ENCODE measurements around the gene ADH7.
"Not testable (repeated sequence)": the region's sequence is repeated elsewhere in the genome, so short reads cannot be mapped to it uniquely, and the experiment has no call there.

The ADH7 gene

DNA sequence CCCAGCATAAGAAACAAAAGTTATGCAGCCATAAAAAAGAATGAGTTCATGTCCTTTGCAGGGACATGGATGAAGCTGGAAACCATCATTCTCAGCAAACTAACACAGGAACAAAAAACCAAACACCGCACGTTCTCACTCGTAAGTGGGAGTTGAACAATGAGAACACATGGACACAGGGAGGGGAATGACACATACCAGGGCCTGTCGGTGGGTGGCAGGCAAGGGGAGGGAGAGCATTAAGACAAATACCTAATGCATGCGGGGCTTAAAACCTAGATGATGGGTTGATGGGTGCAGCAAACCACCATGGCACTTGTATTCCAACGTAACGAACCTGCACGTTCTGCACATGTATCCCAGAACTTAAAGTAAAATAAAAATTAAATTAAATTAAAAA lies 19.4 kb downstream of the ADH7 start:
- DNase-seq (ENCODE audit: low spot score) = not testable (repeated sequence)

DNA sequence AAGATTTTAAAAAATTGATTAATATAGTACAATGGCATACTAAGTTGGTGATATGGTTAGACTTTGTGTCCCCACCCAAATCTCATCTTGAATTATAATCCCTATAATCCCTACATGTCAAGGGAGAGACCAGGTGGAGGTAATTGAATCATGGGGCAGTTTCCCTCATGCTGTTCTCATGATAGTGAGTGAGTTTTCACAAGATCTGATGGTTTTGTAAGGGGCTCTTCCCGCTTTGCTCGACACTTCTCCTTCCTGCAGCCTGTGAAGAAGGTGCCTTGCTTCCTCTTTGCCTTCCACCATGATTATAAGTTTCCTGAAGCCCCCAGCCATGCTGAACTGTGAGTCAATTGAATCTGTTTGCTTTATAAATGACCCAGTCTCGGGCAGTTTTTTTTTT lies 20.2 kb downstream of the ADH7 start:
- DNase-seq (ENCODE audit: low spot score) = not testable (repeated sequence)

DNA sequence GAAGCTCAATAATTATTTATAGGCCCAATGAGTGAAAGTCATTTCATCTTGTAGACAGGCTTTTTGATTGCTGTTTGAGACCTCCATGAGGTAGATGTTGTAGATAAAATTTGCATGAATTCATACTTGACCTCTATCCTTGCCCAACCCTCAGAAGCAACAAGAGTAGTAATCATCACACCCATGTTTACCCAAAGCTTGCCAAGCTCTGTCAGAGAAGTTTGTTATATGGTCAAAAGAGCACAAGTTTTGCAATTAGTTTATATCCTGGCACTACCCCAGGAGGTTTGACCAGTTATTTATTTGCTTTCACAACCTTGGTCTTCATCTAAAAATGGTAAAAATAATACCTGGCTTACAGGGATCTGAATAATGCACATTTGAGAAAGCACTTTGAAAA lies 20.7 kb downstream of the ADH7 start:
- DNase-seq (ENCODE audit: low spot score) = no peak

DNA sequence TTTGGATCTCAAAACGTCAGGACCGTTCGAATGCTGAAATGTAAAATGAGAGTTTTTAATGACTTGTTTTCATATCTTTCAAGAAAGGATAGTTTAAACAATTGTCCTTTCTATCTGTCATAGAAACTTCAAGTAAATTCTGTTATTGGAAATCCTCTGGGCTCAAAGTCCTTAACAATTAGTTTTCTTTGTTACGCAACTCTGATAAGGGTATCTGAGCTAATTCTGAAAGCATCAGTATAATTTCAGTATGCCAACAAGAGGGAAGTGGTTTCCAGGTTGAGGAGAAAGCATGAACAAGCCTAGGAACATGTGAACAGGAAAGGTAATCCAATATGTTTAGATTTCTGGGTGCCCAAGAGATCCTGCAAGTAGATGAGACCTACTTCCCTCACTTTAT lies 22.0 kb downstream of the ADH7 start:
- no peak for DNase-seq (ENCODE audit: low spot score)

DNA sequence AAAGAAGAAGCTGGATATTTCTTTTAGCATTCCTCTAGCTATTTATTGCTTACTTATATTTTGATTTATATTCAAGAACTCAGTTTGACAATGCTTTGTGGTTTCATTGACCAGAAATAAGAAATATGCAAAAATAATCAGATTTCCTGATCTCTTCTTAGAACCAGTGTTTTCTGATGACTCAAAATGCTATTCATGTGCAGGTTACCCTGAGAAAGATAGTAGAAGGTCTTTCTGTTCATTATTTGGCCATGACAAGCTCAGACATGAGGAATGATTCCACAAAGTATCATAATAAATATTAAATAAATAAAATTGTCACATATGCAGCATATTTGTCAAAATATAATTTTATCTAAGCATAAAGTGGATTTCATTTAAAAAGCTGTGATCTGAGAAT lies 24.1 kb downstream of the ADH7 start:
- no peak for DNase-seq (ENCODE audit: low spot score)

DNA sequence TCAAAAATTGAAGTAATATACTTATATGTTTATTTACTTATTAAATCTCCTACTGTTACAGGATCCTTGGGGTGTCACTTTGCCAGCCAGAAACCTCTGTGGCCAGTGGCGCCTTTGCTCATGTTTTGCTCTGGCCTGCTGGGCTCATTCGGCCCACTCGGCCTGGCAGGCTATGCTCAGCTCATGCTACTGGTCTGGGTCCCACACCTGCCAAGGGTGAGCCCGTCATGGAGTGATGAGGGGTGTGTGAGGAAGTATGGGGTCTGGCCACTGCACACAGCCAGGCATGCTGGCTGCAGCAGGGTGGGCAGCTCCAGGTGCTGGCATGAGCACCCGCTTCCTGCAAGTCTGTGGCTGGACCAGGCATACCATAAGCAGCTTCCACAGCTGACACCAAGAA lies 25.1 kb downstream of the ADH7 start:
- no peak for DNase-seq (ENCODE audit: low spot score)

DNA sequence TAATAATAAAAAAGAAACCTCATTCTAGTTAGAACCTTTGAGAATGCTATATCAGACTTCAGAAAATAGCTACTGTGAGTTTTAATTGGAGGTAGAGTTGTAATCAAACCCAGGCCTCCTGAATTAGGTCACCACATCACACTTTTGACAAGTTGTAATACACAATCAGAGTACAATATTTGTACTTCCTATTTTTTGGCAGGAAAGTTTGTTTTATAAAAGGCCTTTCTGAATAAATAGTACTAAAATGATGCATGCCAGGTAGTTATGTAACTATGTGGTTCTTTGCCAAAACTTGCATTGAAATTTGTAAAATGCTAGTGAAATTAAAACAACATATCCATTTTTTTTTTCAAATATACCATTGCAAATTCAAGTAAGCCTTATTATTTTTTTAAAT lies 26.8 kb downstream of the ADH7 start:
- DNase-seq (ENCODE audit: low spot score) = no peak

DNA sequence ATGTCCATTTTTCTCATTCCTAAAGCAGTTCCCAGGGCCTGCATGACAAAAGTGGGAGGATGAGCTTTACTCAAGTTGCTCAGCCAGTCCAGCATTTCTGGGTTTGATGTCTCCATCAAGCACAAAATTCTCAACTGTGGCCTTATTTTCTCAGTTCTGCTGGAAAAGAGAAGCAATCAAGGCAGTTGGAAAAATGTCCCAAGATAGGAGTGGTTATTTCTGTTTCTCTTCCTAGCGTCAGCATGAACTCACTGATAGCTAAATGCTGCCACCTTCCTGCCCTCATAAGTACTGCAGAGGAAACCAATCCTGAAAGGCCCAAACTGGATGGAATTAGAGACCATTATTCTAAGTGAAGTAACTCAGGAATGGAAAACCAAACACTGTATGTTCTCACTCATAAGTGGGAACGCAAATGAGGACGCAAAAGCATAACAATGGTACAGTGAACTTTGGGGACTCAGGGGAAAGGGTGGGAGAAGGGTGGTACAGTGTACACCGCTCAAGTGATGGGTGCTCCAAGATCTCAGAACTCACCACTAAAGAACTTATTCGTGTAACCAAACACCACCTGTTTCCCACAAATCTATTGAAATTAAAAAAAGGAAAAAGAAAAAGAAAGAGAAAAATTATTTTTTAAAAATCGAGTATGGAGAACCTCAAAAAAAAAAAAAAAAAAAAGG lies 29.6 kb downstream of the ADH7 start:
- no peak for DNase-seq (ENCODE audit: low spot score)

DNA sequence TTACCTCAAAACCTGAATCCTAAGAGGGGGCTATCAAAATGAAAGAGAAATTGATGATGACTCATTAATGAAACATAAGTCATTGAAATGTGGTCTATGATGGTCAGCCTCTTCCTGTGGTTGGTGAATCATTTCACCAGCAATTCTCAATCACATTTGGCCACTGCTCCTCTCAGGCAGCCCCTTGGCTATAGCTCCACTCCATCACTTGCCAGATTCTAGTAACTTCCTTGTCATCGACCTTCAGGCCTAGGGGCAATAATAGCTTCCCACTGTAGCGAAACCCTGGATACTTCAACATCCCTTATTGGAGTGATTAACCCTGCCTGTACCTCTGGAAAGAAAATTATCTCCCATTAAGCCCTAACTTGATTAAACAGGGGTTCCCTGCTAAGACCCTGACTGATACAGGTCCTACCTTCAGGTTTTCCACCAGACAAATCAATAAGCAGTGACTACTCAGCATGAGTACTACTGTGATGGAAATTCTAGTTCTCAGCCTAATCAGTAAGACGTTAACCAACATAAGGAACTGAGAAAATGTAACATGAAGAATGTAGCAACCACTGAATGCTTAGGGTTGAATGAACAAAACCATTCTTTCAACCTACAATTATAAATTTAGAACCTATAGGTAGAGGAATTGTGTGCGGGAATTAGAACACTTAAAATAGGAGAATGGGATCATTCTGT lies 30.4 kb downstream of the ADH7 start:
- peak; percentile 43 for DNase-seq (ENCODE audit: low spot score)

DNA sequence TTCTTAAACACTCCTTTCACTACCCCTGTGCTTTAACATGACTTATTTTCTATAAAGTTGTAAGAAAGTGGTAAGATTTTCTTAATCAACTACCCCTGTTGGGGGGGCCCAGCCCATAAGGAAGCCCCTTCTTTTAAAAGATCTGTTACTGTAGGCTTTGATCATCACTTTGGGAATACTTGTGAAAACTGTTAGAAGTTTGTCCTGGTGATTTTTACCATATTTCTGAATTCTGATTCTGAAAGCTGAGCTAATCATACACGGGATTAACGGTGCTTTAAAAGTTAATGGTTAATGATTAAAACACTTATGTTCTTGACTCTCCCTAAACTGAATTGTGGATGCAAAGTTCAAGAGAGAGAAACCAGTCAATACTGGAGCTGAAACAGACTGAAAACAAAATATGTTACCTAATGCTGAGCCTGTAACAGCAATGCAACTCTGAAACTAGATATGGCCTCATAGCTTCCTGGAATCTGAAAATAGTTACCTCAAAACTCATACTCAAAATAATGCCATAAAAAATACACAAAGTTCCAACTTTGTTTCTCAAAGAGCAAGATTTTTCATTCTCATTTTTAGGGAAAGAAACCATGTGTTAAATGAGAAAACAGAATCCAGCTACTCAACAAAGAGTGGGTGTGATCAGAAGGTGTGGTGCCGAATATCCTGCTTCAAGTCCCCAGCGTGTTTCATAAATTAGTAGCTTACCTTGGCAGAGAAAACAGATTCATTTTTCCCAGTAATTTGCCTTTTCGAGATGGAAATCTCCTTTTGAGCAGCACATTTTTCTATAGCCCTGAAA lies 31.6 kb downstream of the ADH7 start:
- no peak for DNase-seq (ENCODE audit: low spot score)

DNA sequence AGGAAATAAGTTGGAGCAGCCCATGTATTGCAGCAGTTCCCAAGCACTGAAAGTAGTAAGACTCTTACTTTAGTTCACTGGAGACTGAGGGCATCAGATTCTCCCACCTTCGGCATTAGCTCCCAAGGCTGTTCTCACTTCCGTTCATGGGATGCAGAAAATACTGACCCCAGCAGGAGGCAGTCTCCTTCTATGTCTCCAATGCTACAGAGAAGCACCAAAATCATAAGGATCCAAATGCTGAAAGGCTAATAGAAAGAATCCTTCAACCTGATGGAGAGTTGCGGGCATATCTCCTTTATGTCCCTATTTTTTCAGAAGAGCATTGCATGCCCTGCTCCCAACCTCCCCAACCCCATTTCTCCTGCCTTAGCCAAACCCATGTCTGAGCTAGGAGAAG lies 32.4 kb downstream of the ADH7 start:
- DNase-seq (ENCODE audit: low spot score) = no peak

DNA sequence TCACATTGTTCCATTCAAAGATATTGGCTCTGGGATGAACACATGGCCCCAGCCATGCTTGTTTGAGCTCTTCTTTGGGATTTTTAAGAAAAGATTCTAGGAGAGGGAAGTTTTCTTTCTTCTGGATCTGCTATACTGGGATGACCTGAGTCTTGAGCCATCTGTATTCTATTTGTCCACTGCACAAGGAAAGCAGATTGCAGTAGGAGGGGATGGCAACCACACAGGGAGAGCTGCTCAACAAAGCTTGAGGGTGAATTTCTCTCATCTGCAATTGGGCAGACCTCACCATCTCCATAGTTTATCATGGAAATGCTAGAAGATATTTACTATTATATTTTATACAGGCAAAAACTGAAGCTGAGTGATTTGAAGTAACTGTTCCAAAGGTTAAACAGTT lies 34.3 kb downstream of the ADH7 start:
- DNase-seq (ENCODE audit: low spot score) = no peak

DNA sequence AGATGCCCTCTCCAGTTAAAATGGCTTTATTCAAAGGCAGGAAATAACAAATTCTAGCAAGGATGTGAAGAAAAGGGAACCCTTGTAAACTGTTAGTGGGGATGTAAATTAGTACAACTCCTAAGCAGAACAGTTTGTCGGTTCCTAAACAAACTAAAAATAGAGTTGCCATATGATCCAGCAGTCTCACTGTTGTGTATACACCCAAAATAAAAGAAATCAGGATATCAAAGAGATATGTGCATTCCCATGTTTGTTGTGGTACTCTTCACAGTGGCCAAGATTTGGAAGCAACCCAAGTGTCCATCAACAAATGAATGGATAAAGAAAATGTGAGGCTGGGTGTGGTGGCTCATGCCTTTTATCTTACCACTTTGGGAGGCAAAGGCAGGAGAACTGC lies 36.1 kb downstream of the ADH7 start:
- no peak for DNase-seq (ENCODE audit: low spot score)

DNA sequence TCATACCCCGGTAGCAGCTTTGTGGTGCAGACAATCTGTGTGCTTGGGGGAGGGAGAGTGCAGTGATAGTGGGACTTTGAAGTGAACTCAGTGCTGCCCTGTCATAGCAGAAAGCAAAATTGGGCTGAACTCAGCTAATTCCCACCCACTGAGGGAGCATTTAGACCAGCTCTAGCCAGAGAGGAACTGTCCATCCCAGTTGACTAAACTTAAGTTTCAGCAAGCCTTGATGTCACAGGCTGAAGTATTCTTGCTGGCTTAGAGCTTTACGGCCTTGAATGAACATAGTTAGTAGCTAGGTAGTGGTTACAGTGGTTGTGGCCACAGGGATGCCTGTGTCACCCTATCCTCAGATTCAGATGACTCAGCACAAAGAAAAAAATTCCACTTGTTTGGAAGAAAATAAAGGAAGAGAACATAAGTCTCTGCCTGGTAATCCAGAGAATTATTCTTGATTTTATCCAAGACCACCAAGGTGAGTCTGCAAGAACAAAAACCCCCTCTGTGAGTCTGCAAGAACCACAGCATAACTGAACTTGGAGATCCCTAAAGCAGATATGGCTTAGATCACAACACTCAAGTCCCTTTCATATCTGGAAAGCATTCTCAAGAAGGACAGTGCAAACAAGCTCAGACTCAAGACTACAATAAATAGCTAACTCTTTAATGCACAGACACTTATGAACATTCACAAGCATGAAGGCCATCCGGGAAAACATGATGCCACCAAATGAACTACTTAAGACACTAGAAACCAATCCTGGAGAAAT lies 39.4 kb downstream of the ADH7 start:
- no peak for DNase-seq (ENCODE audit: low spot score)

DNA sequence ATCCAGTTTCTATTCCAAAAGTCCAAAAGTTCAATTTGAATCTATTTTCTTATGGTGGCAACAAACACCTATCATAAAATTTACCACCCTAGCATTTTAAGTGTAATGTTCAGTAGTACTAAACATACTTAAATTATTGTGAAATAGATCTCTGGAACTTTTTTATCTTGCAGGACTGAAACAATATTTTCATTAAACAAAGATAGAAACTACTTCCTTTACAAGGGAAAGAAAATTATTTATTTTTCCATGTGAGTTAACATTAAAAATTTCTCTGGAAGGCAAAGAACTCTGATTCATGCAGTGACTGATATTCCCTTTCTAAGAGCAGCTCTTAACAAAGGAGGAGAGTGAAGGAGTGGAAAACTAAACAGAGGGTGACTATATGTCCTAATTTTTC lies 40.2 kb downstream of the ADH7 start:
- DNase-seq (ENCODE audit: low spot score) = no peak

DNA sequence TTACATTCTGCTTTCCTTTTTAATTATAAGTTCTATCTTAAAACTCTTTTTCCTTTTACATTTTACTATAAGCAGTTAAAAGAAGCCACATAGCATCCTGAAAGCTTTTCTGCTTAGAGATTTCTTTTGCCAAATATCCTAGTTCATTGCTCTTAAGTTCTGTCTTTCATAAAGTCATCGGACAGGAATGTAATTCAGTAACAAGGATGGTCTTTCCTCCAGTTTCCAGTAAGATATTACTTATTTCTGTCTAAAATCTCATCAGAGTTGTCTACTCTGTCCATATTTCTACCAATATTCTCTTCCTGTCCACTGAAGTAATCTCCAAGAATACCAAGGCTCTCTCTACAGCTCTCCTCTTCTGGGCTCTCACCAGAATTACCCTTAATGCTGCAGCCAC lies 45.1 kb downstream of the ADH7 start:
- no peak for DNase-seq (ENCODE audit: low spot score)

DNA sequence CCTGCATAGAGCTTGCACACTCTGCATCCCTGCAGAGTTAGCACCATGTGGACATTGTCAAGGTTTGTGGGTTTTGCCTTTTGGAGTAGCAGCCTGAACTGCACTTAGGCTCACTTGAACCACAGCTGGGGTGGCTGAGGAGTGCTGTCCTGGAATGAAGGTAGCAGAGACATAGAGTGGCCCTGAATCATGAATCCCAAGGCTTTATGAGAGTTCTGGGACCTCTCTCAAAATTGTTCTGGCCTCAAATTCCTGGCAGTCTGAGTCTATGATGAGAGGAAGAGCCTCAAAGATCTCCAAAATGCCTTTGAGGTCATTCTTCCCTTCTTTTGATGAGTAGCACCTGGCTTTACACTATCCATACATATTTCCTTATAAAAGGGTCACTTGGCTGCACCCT lies 45.5 kb downstream of the ADH7 start:
- DNase-seq (ENCODE audit: low spot score) = no peak

DNA sequence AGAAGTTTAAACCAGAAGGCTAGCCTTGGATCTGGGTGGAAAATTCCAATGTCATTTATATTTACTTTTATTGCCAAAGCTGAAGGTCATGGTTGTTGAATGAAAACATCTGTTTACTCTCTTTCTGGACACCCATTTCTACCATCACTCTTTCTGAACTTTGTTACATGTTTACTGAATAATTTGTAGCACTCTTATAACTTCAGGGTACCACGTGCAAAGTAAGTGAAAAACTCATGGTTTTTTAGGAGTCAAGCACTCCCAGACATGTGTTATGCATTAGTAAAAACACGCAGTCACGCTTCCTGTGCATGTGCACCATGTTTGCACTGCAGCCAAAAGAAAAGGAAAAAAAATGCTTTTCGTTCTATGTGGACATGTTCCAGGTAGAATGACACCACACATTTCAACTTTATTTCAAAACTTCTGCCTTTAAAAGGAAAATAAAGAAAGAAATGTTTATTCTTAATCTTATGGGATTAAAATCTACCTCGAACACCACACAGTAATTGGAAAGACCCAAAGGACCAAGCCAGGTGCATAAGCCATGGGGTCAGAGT lies 51.2 kb downstream of the ADH7 start:
- DNase-seq (ENCODE audit: low spot score) = no peak

DNA sequence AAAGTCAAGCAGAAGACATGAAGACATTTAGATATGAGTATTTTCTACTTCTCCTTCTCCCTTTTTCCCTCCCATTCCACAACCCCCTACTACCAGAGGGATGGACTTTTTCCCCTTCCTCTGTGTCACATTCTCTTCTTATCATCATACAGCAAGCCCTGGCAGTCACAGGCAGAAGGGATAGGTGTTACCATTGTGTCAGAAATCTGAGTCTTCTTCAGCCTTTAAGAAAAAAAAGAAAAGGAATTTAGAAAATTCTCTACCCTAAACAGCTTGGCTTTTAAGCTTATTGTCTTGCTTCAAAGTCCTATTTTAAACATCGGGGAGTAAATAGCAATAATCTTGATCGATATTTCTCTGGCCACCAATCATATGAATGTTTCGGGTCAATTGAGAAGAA lies 51.7 kb downstream of the ADH7 start:
- DNase-seq (ENCODE audit: low spot score) = no peak

DNA sequence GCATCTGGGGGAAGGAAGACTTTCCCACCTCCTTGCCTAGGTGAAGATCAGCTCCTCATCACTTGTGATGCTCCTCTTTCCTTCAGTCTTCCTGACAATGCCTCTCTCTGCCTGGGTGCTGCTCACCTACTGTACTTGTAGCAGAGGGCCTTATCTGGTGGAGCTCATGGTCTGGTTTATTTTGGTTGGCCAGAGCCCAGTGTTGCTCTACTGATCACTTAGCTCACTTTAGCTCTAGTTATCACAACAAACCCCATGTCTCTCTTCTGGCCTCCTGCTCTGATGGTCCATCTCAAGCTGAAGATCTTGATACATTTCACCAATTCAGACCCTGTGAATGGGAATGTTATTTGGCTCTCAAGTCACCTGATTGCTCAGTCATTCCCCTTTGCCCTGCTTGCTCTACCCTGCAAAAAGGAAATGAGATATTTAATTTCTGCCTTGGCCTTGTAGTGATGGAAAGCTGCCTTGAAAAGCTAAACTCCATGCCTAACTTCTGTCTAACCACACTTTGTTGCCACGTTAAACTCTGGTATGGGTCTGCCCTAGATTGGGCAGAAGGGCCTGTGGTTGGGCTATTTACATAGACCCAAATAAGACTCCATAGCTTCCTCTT lies 52.3 kb downstream of the ADH7 start:
- no peak for DNase-seq (ENCODE audit: low spot score)

DNA sequence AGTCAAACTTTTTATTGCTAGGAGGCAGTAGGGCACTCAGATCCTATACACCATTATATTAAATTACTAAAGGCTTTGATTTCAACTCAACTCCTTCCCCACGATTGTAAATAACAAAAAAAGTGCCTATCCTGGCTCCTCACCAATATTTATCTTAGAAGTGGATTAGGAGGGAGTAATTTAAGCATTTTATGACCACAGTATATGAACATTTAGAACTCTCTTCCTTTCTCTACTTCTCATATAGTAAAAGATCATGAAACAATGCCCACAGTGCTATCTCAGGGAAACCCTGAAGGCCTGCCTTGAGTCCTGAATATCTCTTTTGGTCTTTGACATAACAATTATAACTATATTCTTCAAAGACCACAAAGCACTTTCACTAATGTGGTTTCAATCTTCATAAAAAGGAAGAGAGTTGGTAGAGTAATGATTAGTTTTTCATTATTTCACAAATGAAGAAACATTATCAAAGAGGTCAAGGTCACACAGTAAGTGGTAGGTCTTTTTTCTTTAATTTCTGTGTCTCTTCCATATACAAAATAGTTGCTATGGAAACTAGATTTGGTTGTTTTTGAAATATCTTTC lies 53.5 kb downstream of the ADH7 start:
- no peak for DNase-seq (ENCODE audit: low spot score)
